ENCODE data around the gene RECQL. TPM values are rescaled to one million over a fixed set of nuclear protein-coding genes. Genes with fewer than 3 reads are reported as not detected.

The RECQL gene
- total RNA-seq, 1 experiment from 2014 or later: 40.3 TPM

GRCh38 chr12:21518451-21518850 lies 17.0 kb upstream of the RECQL start:
- Mint-ChIP-seq H3K27ac (no peak overlapping the region), H3K4me3 (no peak overlapping the region), H3K9me3 (no peaks in the 10 kb centered on the region), H3K27me3 (ENCODE audit: low read depth) (no peaks in the 10 kb centered on the region; the same call in 1 of the 2 replicates), H3K36me3 (peaks cover 11% of the 10 kb centered on the region), H3K4me1 (no peaks in the 10 kb centered on the region)
- DNase-seq (ENCODE audit: low spot score): no peak
- no peak for ATAC-seq
- CTCF ChIA-PET: no interaction called here
- POLR2A ChIA-PET: no interaction called here
- TF ChIP-seq ZBTB21 (CRISPR knock-in tag; IDR thresholded peaks at IDR 0.05; ENCODE audit: borderline replicate concordance): no peak
- TF ChIP-seq, protein P1, sequence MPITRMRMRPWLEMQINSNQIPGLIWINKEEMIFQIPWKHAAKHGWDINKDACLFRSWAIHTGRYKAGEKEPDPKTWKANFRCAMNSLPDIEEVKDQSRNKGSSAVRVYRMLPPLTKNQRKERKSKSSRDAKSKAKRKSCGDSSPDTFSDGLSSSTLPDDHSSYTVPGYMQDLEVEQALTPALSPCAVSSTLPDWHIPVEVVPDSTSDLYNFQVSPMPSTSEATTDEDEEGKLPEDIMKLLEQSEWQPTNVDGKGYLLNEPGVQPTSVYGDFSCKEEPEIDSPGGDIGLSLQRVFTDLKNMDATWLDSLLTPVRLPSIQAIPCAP (CRISPR knock-in tag; IDR thresholded peaks at IDR 0.05): no peak
- TF ChIP-seq E2F4 (CRISPR knock-in tag; IDR thresholded peaks at IDR 0.05; ENCODE audit: borderline replicate concordance, low read depth): no peak
- no peak for TF ChIP-seq HMGA2 (CRISPR knock-in tag; IDR thresholded peaks at IDR 0.05)
- no peak for TF ChIP-seq FOXJ3 (CRISPR knock-in tag; IDR thresholded peaks at IDR 0.05; ENCODE audit: borderline replicate concordance)
- no peak for TF ChIP-seq GTF2I (CRISPR knock-in tag; conservative IDR thresholded peaks at IDR 0.05)
- TF ChIP-seq RELA (CRISPR knock-in tag; IDR thresholded peaks at IDR 0.05; ENCODE audit: borderline replicate concordance): no peak
- TF ChIP-seq, protein P2, sequence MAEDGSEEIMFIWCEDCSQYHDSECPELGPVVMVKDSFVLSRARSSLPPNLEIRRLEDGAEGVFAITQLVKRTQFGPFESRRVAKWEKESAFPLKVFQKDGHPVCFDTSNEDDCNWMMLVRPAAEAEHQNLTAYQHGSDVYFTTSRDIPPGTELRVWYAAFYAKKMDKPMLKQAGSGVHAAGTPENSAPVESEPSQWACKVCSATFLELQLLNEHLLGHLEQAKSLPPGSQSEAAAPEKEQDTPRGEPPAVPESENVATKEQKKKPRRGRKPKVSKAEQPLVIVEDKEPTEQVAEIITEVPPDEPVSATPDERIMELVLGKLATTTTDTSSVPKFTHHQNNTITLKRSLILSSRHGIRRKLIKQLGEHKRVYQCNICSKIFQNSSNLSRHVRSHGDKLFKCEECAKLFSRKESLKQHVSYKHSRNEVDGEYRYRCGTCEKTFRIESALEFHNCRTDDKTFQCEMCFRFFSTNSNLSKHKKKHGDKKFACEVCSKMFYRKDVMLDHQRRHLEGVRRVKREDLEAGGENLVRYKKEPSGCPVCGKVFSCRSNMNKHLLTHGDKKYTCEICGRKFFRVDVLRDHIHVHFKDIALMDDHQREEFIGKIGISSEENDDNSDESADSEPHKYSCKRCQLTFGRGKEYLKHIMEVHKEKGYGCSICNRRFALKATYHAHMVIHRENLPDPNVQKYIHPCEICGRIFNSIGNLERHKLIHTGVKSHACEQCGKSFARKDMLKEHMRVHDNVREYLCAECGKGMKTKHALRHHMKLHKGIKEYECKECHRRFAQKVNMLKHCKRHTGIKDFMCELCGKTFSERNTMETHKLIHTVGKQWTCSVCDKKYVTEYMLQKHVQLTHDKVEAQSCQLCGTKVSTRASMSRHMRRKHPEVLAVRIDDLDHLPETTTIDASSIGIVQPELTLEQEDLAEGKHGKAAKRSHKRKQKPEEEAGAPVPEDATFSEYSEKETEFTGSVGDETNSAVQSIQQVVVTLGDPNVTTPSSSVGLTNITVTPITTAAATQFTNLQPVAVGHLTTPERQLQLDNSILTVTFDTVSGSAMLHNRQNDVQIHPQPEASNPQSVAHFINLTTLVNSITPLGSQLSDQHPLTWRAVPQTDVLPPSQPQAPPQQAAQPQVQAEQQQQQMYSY (CRISPR knock-in tag; IDR thresholded peaks at IDR 0.05): no peak
- TF ChIP-seq ZNF219 (CRISPR knock-in tag; IDR thresholded peaks at IDR 0.05; ENCODE audit: borderline replicate concordance): no peak
- TF ChIP-seq, protein P3, sequence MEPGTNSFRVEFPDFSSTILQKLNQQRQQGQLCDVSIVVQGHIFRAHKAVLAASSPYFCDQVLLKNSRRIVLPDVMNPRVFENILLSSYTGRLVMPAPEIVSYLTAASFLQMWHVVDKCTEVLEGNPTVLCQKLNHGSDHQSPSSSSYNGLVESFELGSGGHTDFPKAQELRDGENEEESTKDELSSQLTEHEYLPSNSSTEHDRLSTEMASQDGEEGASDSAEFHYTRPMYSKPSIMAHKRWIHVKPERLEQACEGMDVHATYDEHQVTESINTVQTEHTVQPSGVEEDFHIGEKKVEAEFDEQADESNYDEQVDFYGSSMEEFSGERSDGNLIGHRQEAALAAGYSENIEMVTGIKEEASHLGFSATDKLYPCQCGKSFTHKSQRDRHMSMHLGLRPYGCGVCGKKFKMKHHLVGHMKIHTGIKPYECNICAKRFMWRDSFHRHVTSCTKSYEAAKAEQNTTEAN (CRISPR knock-in tag; IDR thresholded peaks at IDR 0.05): no peak

- peaks cover 16% of the 10 kb centered on the region for H3K36me3 Mint-ChIP-seq
- no peaks in the 10 kb centered on the region for H3K4me1 Mint-ChIP-seq
- no peaks in the 10 kb centered on the region; the same call in 1 of the 2 replicates for H3K27me3 Mint-ChIP-seq (ENCODE audit: low read depth)
- DNase-seq (ENCODE audit: low spot score) (no peak), ATAC-seq (no peak)
- ChIA-PET POLR2A (no interaction called here), CTCF (no interaction called here)
- no peak overlapping the region for H3K4me3 Mint-ChIP-seq
- H3K9me3 Mint-ChIP-seq: no peaks in the 10 kb centered on the region
- no peak overlapping the region for H3K27ac Mint-ChIP-seq
- TF ChIP-seq, protein P4, sequence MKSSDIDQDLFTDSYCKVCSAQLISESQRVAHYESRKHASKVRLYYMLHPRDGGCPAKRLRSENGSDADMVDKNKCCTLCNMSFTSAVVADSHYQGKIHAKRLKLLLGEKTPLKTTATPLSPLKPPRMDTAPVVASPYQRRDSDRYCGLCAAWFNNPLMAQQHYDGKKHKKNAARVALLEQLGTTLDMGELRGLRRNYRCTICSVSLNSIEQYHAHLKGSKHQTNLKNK (CRISPR knock-in tag; IDR thresholded peaks at IDR 0.05): no peak
- no peak for TF ChIP-seq ZNF396 (CRISPR knock-in tag; IDR thresholded peaks at IDR 0.05; ENCODE audit: borderline replicate concordance)
- TF ChIP-seq, protein P5, sequence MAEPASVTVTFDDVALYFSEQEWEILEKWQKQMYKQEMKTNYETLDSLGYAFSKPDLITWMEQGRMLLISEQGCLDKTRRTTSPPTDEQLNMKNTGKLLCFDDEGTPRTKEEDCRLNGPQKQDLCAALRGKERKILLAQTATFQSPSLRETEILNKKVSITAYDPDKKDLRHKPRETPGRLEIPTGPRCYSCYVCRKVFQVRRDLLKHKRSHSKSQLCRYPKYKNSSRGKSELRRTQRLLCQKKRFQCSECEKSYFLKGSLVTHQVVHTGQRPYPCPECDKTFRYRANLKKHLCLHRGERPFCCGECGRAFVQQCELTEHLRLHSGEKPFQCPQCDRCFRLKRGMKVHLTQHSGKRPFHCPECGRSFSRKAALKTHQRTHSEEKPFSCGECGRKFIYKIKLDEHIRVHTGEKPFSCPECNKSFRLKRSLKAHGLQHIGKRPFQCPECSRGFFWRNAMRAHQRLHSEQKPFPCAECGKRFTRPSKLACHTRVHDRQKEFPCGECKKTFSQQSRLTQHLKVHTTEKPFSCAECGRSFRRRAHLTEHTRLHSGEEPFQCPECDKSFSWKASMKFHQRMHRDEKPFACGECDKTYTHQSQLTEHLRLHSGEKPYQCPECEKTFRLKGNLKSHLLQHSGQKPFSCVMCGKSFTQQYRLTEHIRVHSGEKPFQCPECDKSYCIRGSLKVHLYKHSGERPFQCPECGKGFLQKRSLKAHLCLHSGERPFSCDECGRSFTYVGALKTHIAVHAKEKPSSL (CRISPR knock-in tag; conservative IDR thresholded peaks at IDR 0.05): no peak
- no peak for TF ChIP-seq ZNF416 (CRISPR knock-in tag; IDR thresholded peaks at IDR 0.05)
- TF ChIP-seq, protein P6, sequence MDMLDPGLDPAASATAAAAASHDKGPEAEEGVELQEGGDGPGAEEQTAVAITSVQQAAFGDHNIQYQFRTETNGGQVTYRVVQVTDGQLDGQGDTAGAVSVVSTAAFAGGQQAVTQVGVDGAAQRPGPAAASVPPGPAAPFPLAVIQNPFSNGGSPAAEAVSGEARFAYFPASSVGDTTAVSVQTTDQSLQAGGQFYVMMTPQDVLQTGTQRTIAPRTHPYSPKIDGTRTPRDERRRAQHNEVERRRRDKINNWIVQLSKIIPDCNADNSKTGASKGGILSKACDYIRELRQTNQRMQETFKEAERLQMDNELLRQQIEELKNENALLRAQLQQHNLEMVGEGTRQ (CRISPR knock-in tag; IDR thresholded peaks at IDR 0.05): no peak
- TF ChIP-seq ZNF138 (CRISPR knock-in tag; conservative IDR thresholded peaks at IDR 0.05): no peak
- TF ChIP-seq EMX1 (CRISPR knock-in tag; IDR thresholded peaks at IDR 0.05): no peak
- TF ChIP-seq, protein P1 (CRISPR knock-in tag; IDR thresholded peaks at IDR 0.05): no peak
- TF ChIP-seq MXD4 (CRISPR knock-in tag; IDR thresholded peaks at IDR 0.05; ENCODE audit: borderline replicate concordance): no peak
- TF ChIP-seq AR (CRISPR knock-in tag; IDR thresholded peaks at IDR 0.05): no peak
- no peak for TF ChIP-seq NFYB (CRISPR knock-in tag; conservative IDR thresholded peaks at IDR 0.05; ENCODE audit: low read depth)
- TF ChIP-seq ATF1 (CRISPR knock-in tag; IDR thresholded peaks at IDR 0.05): no peak
- no peak for TF ChIP-seq ETV6 (CRISPR knock-in tag; IDR thresholded peaks at IDR 0.05)
Measured at GRCh38 chr12:21516281-21516680, 14.8 kb upstream of the RECQL start.
